Measurements from ENCODE around the gene FGFR4. TPM values are rescaled to one million over a fixed set of nuclear protein-coding genes. Genes with fewer than 3 reads are reported as not detected.

The FGFR4 gene
- total RNA-seq = 1 to 10 TPM in 1 of 2 donors, under 1 TPM in 1; 0.48 to 1.5 TPM

- Histone ChIP-seq H3K4me1 (peaks cover 0 to 21% of the 10 kb centered on the region in 2 donors), H3K9me3 (no peaks in the 10 kb centered on the region), H3K4me3 (peak within 1 kb of the TSS; percentile 10 to 49), H3K36me3 (no peaks in the 10 kb centered on the region), H3K27ac (no peak within 1 kb of the TSS), H3K27me3 (no peaks in the 10 kb centered on the region)
- DNase-seq (ENCODE audit: low spot score) = no peak
- peak; percentile 18 to 66 for TF ChIP-seq CTCF (IDR thresholded peaks at IDR 0.05)
These were observed at the start of gene FGFR4 for GRCh38 chr5:177086654-177087397. FGFR4 (plus strand) TSS chr5:177086915; CDS start chr5:177089603, 2,688 bp downstream.

GRCh38 chr5:177036921-177037320 lies 49.8 kb upstream of the FGFR4 start:
- H3K36me3 ChIP-seq = peaks cover 15% of the 10 kb centered on the region
- no peak for TF ChIP-seq CTCF (IDR thresholded peaks at IDR 0.05)
- DNase-seq (ENCODE audit: low spot score) = no peak
- H3K4me3 ChIP-seq = no peak overlapping the region
- no peak overlapping the region for H3K27ac ChIP-seq
- peaks cover 0 to 4% of the 10 kb centered on the region in 2 donors for H3K4me1 ChIP-seq
- H3K27me3 ChIP-seq = no peaks in the 10 kb centered on the region
- no peaks in the 10 kb centered on the region for H3K9me3 ChIP-seq

GRCh38 chr5:177040814-177041420 lies 45.8 kb upstream of the FGFR4 start:
- peaks cover 0 to 2% of the 10 kb centered on the region in 2 donors for H3K4me1 ChIP-seq
- no peaks in the 10 kb centered on the region for H3K27me3 ChIP-seq
- DNase-seq (ENCODE audit: low spot score) = no peak
- peaks cover 28% of the 10 kb centered on the region for H3K36me3 ChIP-seq
- H3K9me3 ChIP-seq = no peaks in the 10 kb centered on the region
- no peak overlapping the region for H3K4me3 ChIP-seq
- H3K27ac ChIP-seq = no peak overlapping the region
- TF ChIP-seq CTCF (IDR thresholded peaks at IDR 0.05) = no peak

GRCh38 chr5:177041936-177042335 lies 44.8 kb upstream of the FGFR4 start:
- Histone ChIP-seq H3K36me3 (peaks cover 28% of the 10 kb centered on the region), H3K9me3 (no peaks in the 10 kb centered on the region), H3K27ac (no peak overlapping the region), H3K4me1 (no peaks in the 10 kb centered on the region), H3K27me3 (no peaks in the 10 kb centered on the region), H3K4me3 (no peak overlapping the region)
- no peak for DNase-seq (ENCODE audit: low spot score)
- TF ChIP-seq CTCF (IDR thresholded peaks at IDR 0.05) = no peak

GRCh38 chr5:177043114-177043513 lies 43.6 kb upstream of the FGFR4 start:
- Histone ChIP-seq H3K4me3 (no peak overlapping the region), H3K27ac (no peak overlapping the region), H3K9me3 (no peaks in the 10 kb centered on the region), H3K27me3 (no peaks in the 10 kb centered on the region), H3K36me3 (peaks cover 32% of the 10 kb centered on the region), H3K4me1 (no peaks in the 10 kb centered on the region)
- no peak for TF ChIP-seq CTCF (IDR thresholded peaks at IDR 0.05)
- no peak for DNase-seq (ENCODE audit: low spot score)

All from right atrium auricular region (tissue), 2 donors.